Measurements from ENCODE around the gene EFCAB9.

The EFCAB9 gene

DNA sequence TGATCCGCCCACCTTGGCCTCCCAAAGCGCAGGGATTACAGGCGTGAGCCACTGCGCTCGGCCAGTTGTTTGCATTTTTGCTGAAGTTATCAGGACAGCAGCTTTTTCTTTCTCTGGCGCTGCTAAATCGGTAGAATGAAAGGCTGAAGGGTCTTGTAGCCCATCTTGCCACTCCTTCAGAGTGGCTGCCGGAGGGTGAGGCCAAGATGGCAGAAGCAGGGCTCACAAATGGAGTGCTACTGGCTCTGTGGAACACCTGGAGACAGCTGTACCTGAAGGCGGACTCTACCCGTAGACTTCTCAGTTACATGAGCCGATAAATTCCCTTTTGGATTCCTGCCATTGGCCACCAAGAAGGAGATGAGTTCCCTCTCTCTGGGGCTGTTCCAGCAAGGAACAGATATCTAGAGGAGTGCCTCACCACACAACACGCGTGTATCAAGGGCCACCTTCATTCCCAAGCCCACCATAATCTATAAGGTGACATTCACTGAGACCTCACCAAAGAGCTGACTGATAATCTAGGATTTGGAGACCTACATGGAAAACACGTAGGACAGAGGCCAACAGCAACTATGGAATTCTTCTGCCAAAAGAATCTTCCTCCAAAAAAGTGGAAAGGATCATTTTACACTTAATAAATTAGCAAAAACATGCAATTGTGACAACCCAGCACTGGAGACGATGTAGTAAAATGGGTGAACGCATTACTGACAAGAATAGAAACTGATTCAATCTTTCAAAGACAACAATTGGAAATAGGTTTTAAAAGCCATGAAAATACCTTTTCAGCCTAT, 27.7 kb upstream of the EFCAB9 start:
- DNase-seq: no peak

- DNase-seq: no peak
These were observed 26.1 kb upstream of the EFCAB9 start for GRCh38 chr5:172167895-172168294.

DNA sequence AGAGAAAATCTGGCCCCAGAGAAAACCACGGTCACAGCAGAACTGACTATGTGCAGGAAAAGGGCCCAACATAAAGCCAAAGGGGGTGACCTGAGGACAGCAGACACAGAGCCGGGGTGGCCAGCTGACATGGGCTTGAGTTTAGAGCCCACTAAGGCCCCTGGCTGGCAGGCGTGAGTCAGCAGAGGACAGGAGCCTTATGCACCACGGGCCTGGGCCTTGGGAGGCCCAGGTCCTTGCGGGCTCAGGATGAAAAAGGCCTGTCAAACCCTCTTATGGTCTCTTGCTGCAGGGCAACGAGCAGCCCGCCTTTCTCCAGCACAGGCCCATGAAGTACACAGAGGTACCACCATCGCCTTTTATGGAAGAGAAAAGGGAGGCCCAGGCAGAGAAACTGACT, 25.7 kb upstream of the EFCAB9 start:
- DNase-seq: no peak

DNA sequence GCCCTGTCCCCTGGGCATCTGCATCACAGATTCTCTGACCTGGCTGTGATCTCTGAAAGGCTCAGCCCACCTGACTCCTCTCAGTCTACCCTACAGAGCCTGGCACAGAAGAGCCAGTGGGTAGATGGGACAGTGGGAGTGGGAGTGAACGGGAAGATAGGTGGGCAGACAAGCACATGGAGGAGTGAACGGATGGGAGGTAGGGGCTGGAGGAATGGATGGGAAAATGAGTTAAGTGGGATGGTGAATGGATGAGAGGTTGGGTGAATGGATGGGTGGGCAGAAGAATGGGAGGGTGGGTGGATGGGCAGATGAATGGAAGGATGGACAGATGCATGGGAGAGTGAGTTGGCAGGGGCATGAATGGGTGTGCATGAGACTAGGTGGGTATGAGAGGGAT, 24.8 kb upstream of the EFCAB9 start:
- no peak for DNase-seq

DNA sequence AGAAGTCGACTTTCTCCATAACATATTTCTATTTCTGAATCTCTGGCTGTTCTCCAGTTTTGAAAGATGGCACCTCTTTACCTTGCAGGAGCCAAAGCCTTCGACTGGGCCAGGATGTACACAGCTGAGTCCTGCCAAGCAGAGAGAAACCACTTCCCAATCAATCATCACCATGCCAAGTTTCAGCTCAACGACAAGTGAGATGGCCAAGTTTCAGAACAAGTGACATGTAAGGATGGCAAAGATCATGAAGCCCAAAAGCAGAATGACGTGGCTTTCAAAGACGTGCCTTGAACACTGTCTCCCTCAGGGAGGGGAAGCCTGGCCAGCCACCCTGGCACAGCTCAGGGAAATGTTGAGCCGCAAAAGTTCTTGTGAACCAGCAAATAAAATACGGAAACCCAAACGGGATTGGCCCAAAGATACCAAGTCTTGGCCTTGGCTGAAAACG, 23.7 kb upstream of the EFCAB9 start:
- no peak for DNase-seq

- DNase-seq: no peak
These were observed 22.9 kb upstream of the EFCAB9 start for GRCh38 chr5:172171118-172171517.

- no peak for DNase-seq
These were observed 20.9 kb upstream of the EFCAB9 start for GRCh38 chr5:172172912-172173563.

DNA sequence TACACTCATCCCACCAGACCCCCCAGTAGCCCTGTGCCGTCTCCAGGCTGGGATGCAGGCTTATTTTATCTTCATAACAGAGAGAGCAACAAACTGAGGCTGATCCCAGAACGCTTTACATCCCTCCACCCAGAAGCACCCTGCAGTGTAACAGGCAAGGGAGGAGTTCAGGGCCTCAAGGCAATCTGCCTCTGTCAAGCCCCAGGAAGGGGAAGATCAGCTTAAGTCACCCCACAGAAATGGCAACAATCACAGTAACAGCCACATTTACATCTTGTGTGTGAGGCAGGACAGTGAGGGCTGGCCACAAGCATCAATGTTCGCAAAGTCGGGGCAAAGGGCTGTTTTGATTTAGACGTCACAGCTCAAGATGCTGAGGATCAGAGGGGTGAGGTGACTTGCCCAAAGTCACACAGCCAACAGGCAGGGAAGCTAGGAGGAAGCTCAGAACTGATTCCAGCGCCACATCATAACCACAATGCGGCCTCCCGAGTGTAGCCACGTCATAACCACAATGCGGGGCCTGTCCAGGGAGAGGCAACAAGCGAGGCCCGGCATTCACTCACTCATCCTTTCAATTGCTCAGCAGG, 20.3 kb upstream of the EFCAB9 start:
- DNase-seq: peak; percentile 69

GRCh38 chr5:172175263-172175719, 18.7 kb upstream of the EFCAB9 start:
- peak; percentile 84 for DNase-seq

DNA sequence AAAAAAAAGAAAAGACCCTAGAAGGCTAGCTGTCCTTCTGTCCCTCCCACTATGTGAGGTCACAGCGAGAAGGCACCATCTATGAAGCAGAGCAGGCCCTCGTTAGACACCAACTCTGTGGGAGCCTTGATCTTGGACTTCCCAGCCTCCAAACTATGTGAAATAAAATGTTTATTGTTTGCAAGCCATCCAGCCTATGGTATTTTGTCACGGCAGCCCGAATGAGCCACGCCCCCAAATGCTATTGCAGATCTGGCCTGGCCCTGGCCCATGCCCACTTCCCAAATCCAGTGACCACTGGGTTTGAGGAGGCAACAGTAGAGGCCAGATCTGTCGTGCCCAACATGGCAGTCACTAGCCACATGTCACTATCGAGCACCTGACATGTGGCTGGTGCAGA, 16.8 kb upstream of the EFCAB9 start:
- no peak for DNase-seq

DNA sequence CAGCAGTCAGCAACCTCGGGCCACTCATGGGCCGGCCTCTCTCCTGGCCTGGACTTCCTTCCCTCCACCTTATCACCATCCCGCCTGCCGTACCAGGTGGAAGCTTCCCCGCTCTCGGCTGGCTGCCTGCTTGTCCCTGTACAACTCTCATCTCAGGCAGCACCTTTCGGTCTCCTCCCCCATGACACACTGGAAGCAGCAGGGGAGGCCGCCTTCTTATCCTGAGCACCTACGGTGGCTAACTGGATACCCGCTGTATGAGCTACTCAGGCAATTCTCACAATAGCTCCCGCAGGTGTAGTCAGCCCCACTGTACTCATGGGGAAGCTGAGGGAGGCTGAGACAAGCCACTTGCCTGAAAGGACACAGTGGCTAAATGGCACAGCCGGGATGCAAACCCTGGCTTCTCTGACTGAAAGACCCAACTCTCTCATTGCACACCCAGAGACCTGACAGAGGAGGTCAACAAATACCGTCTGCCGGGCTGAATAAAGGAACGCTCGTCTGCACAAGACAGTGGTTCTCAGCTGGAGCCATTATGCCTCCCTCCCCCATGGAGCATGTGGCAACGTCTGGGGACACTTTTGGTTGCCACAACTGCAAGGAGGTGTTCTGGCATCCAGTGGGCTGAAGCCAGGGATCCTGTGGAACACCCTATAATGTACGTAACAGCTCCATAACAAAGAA, 15.5 kb upstream of the EFCAB9 start:
- DNase-seq: peak; percentile 53

DNA sequence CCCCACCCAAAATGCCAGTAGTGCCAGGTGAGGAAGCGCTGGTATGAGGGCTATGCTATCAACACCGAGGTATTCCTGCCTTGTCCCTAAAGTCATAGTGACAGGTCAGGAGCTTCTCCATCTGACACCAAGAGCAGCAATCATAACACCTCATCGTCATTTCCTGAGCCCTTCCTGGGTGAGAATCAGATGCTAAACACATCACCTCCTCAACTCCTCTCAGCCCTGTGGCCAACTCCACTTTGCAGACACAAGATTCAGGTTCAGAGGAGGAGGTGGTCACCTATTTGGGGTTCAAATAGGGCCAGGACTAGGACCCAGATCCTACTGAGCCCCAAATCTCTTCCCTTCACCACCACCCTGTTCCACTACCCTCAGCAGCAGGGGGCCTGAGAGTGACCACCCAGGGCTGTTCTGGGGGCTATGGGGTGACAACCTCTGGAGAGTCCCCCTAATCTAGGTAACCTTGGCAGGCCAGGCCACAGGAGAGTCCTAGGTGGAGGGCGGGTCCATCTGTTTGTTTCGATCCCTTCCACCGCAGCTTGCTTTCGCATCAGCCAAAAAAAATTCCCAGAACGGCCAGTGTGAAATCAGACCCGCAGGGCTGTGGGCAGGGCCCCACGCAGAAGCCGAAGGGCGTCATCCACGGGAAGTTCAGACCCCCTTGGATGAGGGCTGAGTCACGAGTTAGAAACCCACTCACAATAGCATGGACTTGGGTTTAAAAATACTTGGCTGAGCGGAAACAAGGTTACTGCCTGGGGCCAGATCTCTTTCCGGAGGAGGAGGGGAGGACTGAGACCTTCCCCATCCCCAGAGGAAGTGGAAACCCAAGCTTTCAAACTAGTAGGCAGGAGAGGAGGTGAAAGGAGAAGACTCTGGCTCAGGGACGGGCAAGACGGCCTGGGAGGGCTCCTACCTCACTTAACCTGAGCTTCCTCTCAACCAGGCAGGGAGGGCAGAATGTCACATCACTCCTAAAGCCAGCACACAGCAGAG, 14.7 kb upstream of the EFCAB9 start:
- peak; percentile 53 for DNase-seq

DNA sequence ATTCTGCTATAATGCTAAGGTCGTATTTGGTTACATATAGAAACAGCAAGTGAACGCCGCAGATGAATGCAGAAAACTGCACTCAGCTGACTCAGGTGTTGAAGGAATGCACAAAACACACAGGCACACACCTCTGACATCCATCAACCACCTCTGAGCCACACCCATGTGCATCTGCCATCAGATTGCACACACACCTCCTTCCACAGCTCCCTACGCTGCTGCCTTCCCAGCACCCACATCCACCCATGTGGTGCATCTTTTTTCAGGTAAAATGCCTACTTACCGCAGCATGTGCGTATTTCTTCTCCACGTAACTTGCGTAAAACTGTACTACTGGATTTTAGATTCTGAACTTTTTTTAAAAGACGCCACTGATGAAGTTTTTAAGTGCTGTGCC, 13.0 kb upstream of the EFCAB9 start:
- DNase-seq: peak; percentile 48

DNA sequence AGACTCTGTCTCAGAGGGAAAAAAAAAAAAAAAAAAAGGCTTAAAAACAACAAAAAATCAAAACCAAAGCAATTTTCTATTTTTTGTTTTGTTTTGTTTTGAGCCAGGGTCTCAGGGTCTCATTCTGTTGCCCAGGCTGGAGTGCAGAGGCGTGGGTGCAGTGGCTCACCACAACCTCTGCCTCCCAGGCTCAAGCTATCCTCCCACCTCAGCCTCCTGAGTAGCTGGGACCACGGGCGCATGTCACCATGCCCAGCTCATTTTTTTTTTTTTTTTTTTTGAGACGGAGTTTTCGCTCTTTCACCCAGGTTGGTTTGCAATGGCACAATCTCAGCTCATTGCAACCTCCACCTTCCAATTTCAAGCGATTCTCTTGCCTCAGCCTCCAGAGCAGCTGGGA, 11.7 kb upstream of the EFCAB9 start:
- DNase-seq: no peak

DNA sequence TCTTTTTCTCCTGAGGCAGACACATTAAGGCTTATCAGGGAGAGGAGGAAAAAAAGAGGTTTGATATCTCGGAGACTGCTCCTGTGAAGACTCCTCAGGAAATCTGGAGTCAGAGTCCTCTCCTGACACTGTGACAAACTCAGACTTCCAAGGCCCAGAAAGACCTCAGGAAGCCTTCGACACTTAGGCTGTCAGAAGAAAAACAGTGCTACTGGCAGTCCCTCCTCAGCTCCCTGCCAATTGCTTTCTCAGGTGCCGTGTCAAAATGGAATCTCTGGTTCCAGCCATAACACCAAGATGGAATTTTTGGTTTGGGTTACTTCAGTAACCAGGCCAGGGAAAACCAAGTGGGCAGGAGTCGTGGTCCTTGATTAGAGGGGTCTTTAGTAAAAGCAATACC, 10.1 kb upstream of the EFCAB9 start:
- DNase-seq: no peak

DNA sequence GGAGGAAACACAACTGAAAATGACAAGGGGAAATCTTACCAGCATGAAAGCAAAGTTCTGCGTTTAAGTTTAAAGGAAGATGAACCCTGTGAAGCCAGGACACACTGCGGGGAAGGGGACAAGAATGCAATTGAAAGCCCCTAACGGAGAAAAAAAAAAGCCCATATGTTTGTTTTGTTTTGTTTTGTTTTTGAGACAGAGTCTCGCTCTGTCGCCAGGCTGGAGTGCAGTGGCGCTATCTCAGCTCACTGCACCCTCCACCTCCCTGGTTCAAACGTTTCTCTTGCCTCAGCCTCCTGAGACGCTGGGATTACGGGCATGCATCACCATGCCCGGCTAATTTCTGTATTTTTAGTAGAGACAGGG, 8.9 kb upstream of the EFCAB9 start:
- peak; percentile 42 for DNase-seq

GRCh38 chr5:172186114-172186695, 7.8 kb upstream of the EFCAB9 start:
- DNase-seq: no peak

DNA sequence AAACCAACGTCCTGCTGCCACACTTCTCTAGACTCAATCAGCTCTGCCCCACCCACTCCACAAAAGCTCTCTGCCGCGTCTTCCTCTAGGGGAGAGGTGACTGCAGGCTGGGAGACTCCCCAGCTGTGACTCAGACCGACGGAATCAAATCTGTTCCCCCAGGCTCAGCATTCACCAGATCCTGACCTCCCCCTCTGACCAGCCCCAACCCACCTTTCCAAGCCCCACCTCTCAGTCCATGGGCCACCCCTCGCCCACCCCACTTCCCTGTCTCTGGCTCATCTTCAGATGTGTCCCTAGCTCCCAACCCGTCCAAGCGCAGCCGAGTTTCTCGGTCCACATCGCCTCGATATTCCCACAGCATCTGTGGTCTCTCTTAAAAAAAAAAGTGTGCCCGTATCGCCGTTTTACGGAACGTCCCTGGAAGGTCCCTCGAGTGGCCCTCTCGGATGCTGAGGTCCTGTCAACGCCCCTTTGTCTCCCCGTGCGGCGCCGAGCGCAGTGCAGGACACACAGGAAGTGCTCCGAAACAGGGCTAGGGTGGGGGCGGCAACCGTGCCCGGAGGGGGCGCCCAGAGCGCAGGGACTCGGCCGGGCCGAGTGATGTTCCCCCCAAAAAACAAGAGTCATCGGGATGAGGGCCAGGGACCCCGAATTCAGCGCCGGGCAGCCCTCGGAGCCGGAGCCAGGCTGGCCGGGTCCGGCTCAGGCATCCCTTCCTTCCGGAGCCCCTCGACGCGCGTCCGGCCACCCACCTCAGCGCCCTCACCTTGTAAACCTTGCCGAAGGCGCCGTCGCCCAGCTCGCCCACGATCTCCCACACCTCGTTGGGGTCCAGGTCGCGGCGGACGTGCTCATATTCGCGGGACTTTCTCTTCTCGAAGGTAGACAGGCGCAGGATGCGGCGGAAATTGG, 6.6 kb upstream of the EFCAB9 start:
- peak; percentile 72 for DNase-seq

DNA sequence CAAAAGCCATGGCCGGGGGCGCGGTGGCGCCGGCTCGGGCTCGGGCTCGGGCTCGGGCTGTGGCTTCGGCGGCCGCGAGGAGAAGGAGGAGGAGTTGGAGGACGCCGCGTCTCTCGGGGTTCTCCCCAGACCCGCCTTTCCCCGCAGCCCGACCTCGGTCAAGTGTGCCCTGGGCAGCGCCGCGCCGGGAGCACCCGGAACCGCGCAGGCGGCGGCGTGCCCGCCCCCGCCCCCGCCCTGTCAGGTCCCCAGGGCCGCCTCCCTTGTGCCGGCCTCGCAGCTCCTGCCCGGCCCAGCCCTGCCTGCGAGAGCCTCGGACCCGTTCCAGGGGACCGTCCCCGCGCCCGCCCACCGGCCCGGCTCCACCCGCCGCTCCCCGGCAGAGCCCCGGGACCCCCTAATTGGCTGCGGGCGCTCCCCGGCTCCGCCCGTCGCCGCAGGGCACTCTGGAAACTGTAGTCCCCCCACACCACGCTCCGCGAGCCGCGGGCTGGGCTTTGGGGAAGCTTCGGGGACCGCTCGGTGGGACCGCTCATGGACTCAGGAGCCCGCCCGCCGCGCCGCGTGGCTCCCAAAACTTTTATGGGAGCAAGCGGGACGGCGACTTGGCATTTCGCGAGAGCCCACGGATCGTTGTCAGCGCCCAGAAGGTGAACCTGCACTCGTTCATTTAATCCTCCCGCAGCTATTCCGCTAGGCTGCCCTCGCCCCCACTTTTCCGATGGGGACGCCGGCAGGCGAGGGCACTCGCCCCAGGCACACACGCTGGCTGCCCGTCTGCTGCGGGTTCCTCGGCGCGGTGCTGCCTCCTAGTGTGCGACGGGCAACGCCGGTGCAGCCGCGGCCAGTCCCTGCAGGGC, 5.7 kb upstream of the EFCAB9 start, which contains the start of gene STK10:
STK10 (minus strand) TSS at position 192 of the 860 bp plus-strand sequence; CDS start at position 10, 182 bp downstream.
- peak; percentile 90 for DNase-seq
